GM19023 (cell line): ENCODE results near the gene TERT.

Experiments
- ATAC-seq: cut with Tn5 transposase; IDR thresholded peaks from one replicate; pipeline ENCODE4 v1.9.1; 2021; ENCODE audit warnings: mild to moderate bottlenecking, moderate library complexity; ENCODE audit not compliant: unreplicated experiment

Gene TERT

GRCh38 chr5:1319436-1320256 lies 24.8 kb upstream of the TERT start:
- ATAC-seq = no peak

GRCh38 chr5:1318659-1319251 lies 23.9 kb upstream of the TERT start:
- no peak for ATAC-seq

- no peak for ATAC-seq
Observed at GRCh38 chr5:1317921-1318565, 23.2 kb upstream of the TERT start.

- no peak for ATAC-seq
Observed at GRCh38 chr5:1316588-1317340, 21.9 kb upstream of the TERT start.

GRCh38 chr5:1315709-1316587 lies 21.1 kb upstream of the TERT start:
- peak; percentile 55 for ATAC-seq

GRCh38 chr5:1315018-1315708 lies 20.3 kb upstream of the TERT start:
- no peak for ATAC-seq

GRCh38 chr5:1314564-1314982 lies 19.7 kb upstream of the TERT start:
- ATAC-seq = no peak

- peak; percentile 69 for ATAC-seq
Observed at GRCh38 chr5:1312993-1313833, 18.3 kb upstream of the TERT start.

GRCh38 chr5:1312206-1312605 lies 17.3 kb upstream of the TERT start:
- ATAC-seq = no peak

- ATAC-seq = no peak
Observed at GRCh38 chr5:1311439-1312055, 16.7 kb upstream of the TERT start.

GRCh38 chr5:1310118-1310517 lies 15.2 kb upstream of the TERT start:
- ATAC-seq = no peak

GRCh38 chr5:1304033-1304432 lies 9.2 kb upstream of the TERT start:
- no peak for ATAC-seq

GRCh38 chr5:1302258-1302657 lies 7.4 kb upstream of the TERT start:
- ATAC-seq = no peak

GRCh38 chr5:1300581-1301083 lies 5.8 kb upstream of the TERT start:
- no peak for ATAC-seq

GRCh38 chr5:1299961-1300360 lies 5.1 kb upstream of the TERT start:
- no peak for ATAC-seq

GRCh38 chr5:1299511-1299850 lies 4.6 kb upstream of the TERT start:
- ATAC-seq = no peak

GRCh38 chr5:1298723-1299510 lies 4.0 kb upstream of the TERT start:
- ATAC-seq = no peak
